GM19193 (cell line): ENCODE results near the gene GSTT2B.

Source experiments
- POLR2A ChIP-seq: IDR thresholded peaks from 4 replicates; pipeline ENCODE4 v1.6.1; 2011; ENCODE audit not compliant: insufficient read depth, insufficient read length; ENCODE audit errors: extremely low read depth

Gene GSTT2B

GRCh38 chr22:23913306-23913660 lies 47.7 kb downstream of the GSTT2B start:
- no peak for TF ChIP-seq POLR2A

- no peak for TF ChIP-seq POLR2A
Measured at GRCh38 chr22:23912293-23912903, 48.6 kb downstream of the GSTT2B start.

GRCh38 chr22:23911318-23911980 lies 49.5 kb downstream of the GSTT2B start:
- no peak for TF ChIP-seq POLR2A

GRCh38 chr22:23910496-23911190 lies 50.4 kb downstream of the GSTT2B start:
- TF ChIP-seq POLR2A: no peak

GRCh38 chr22:23909296-23909898 lies 51.6 kb downstream of the GSTT2B start:
- TF ChIP-seq POLR2A: no peak

- no peak for TF ChIP-seq POLR2A
Measured at GRCh38 chr22:23908587-23909205, 52.3 kb downstream of the GSTT2B start.
